Natural killer cell (primary cell): ENCODE data around the gene LRRC10. TPM values are rescaled to one million over a fixed set of nuclear protein-coding genes. Genes with fewer than 3 reads are reported as not detected.

ENCODE experiments used
- ATAC-seq, 3 donors: fragments of 150-1000 bp in 2 of 3; fragments of 200-7000 bp in 1 of 3; cut with Tn5 transposase; 1 replicate in 1 of 3; 2 replicates in 2 of 3; pipeline ENCODE4 v1.10.0; 2021; ENCODE audit warnings: mild to moderate bottlenecking in 2 of 3, moderate library complexity in 2 of 3
- DNase-seq, 2 donors: peaks; one replicate each; pipeline versions ENCODE4 v3.0.0 to v3.0.0-alpha.2; 2013 to 2021; ENCODE audit warnings: mixed read lengths in 1 of 2
- H3K27ac ChIP-seq: one replicate; pipeline ENCODE4 v1.5.1; 2013; ENCODE audit warnings: mild to moderate bottlenecking, low read length
- H3K27me3 ChIP-seq: one replicate; pipeline ENCODE4 v1.6.1; 2013; ENCODE audit warnings: low read length; ENCODE audit not compliant: control insufficient read depth, insufficient read depth
- H3K36me3 ChIP-seq: one replicate; pipeline ENCODE4 v1.6.1; 2013; ENCODE audit warnings: low read length; ENCODE audit not compliant: control insufficient read depth, insufficient read depth
- H3K4me1 ChIP-seq: one replicate; pipeline ENCODE4 v1.6.1; 2013; ENCODE audit warnings: low read length; ENCODE audit not compliant: control insufficient read depth, insufficient read depth
- H3K4me3 ChIP-seq: one replicate; pipeline ENCODE4 v1.5.1; 2013; ENCODE audit warnings: low read length
- H3K9me3 ChIP-seq: one replicate; pipeline ENCODE4 v1.6.1; 2013; ENCODE audit warnings: low read length; ENCODE audit not compliant: control insufficient read depth, insufficient read depth
- H3K27ac Mint-ChIP-seq, 2 donors: one replicate each; pipeline ENCODE4 v1.8.0; 2022; ENCODE audit warnings: mild to moderate bottlenecking in 2 of 2, mixed read lengths in 2 of 2, moderate library complexity in 1 of 2
- H3K27me3 Mint-ChIP-seq, 2 donors: one replicate each; pipeline ENCODE4 v1.8.0; 2022; ENCODE audit warnings: low read depth in 2 of 2, mixed read lengths in 2 of 2
- H3K36me3 Mint-ChIP-seq: one replicate; pipeline ENCODE4 v1.8.0; 2022; ENCODE audit warnings: mixed read lengths
- H3K4me1 Mint-ChIP-seq, 2 donors: one replicate each; pipeline ENCODE4 v1.8.0; 2022; ENCODE audit warnings: mixed read lengths in 2 of 2
- H3K4me3 Mint-ChIP-seq: one replicate; pipeline ENCODE4 v1.8.0; 2022; ENCODE audit warnings: mild to moderate bottlenecking, moderate library complexity, mixed read lengths
- H3K9me3 Mint-ChIP-seq, 2 donors: one replicate each; pipeline ENCODE4 v1.8.0; 2022; ENCODE audit warnings: mixed read lengths in 2 of 2
- WGBS: methylation state at CpG from one replicate; pipeline ENCODE4 v1.1.7; 2013; ENCODE audit warnings: missing lambda C conversion rate; ENCODE audit not compliant: insufficient coverage; 5-methylcytosine and 5-hydroxymethylcytosine counted together
- intact Hi-C: fragments of 100-400 bp; cut with micrococcal nuclease; formaldehyde crosslinking; loops from one replicate; pipeline ENCODE4 v1.14.2; 2022
- total RNA-seq, 4 donors: library from RNA; stranded (reverse); fragments of 120-200 nt in 1 of 4; gene quantifications; one replicate each; pipeline versions ENCODE4 v1.2.3 to v1.2.4, GENCODE V29; 2013 to 2022
- TF ChIP-seq, protein P1 (sequence below): fragments of 200-600 bp; IDR thresholded peaks from one replicate; pipeline ENCODE4 v1.8.0; 2022; ENCODE audit warnings: antibody characterized with exemption

The LRRC10 gene
- total RNA-seq, 3 donors from 2014 or later (not counting 1 experiment from before 2014, with no cell fraction given) = not detected

- TF ChIP-seq, protein P1, sequence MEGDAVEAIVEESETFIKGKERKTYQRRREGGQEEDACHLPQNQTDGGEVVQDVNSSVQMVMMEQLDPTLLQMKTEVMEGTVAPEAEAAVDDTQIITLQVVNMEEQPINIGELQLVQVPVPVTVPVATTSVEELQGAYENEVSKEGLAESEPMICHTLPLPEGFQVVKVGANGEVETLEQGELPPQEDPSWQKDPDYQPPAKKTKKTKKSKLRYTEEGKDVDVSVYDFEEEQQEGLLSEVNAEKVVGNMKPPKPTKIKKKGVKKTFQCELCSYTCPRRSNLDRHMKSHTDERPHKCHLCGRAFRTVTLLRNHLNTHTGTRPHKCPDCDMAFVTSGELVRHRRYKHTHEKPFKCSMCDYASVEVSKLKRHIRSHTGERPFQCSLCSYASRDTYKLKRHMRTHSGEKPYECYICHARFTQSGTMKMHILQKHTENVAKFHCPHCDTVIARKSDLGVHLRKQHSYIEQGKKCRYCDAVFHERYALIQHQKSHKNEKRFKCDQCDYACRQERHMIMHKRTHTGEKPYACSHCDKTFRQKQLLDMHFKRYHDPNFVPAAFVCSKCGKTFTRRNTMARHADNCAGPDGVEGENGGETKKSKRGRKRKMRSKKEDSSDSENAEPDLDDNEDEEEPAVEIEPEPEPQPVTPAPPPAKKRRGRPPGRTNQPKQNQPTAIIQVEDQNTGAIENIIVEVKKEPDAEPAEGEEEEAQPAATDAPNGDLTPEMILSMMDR = no peak
- intact Hi-C loops = no loop called here
- H3K27me3 ChIP-seq = no peaks in the 10 kb centered on the region
- no peak overlapping the region for H3K27ac ChIP-seq
- H3K4me1 ChIP-seq = no peaks in the 10 kb centered on the region
- H3K36me3 ChIP-seq = peaks cover 86% of the 10 kb centered on the region
- DNase-seq = no peak
- H3K27me3 Mint-ChIP-seq = no peaks in the 10 kb centered on the region
- no peaks in the 10 kb centered on the region for H3K4me1 Mint-ChIP-seq
- H3K4me3 Mint-ChIP-seq = no peak overlapping the region
- WGBS = 100% methylated on average over 1 of the region's 2 CpGs
- H3K27ac Mint-ChIP-seq = no peak overlapping the region
- H3K36me3 Mint-ChIP-seq = peaks cover 22% of the 10 kb centered on the region
- no peak overlapping the region for H3K4me3 ChIP-seq
- no peak for ATAC-seq
- no peaks in the 10 kb centered on the region for H3K9me3 ChIP-seq
- no peaks in the 10 kb centered on the region for H3K9me3 Mint-ChIP-seq
Observed at GRCh38 chr12:69595689-69596088, 15.0 kb downstream of the LRRC10 start.

GRCh38 chr12:69589082-69589481 lies 21.6 kb downstream of the LRRC10 start:
- no peak for ATAC-seq
- no peaks in the 10 kb centered on the region for H3K9me3 Mint-ChIP-seq
- DNase-seq = no peak
- Histone ChIP-seq H3K4me3 (no peak overlapping the region), H3K36me3 (peaks cover 71% of the 10 kb centered on the region), H3K9me3 (no peaks in the 10 kb centered on the region), H3K4me1 (peaks cover 8% of the 10 kb centered on the region), H3K27me3 (no peaks in the 10 kb centered on the region), H3K27ac (no peak overlapping the region)
- no peaks in the 10 kb centered on the region for H3K27me3 Mint-ChIP-seq
- no peak overlapping the region for H3K27ac Mint-ChIP-seq
- TF ChIP-seq, protein P1 = no peak
- H3K36me3 Mint-ChIP-seq = peaks cover 8% of the 10 kb centered on the region
- no peak overlapping the region for H3K4me3 Mint-ChIP-seq
- peaks cover 8 to 9% of the 10 kb centered on the region in 2 donors for H3K4me1 Mint-ChIP-seq
- 98% methylated on average over 2 of the region's 2 CpGs for WGBS
- intact Hi-C loops = no loop called here

DNA sequence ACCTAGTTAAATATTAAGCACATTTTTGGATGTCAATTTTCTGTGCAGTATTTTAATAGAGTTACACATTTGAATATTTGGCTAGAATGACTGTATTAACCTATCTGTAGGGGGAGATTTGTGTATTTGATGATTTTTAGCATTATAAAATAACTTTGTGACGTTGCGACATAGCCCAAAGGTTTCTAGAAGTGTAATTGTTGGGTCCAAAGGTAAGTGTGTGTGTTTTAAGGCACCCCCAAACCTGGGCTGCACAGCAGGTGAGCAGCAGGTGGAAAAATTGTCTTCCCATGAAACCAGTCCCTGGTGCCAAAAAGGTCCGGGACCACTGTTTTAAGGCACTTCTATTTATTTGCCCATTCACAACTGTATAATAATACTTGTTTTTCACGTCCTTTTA lies 22.2 kb downstream of the LRRC10 start:
- Histone ChIP-seq H3K27ac (no peak overlapping the region), H3K9me3 (no peaks in the 10 kb centered on the region), H3K4me1 (peaks cover 8% of the 10 kb centered on the region), H3K27me3 (no peaks in the 10 kb centered on the region), H3K4me3 (no peak overlapping the region), H3K36me3 (peaks cover 65% of the 10 kb centered on the region)
- Mint-ChIP-seq H3K36me3 (peaks cover 8% of the 10 kb centered on the region), H3K4me1 (peaks cover 8 to 9% of the 10 kb centered on the region in 2 donors), H3K4me3 (no peak overlapping the region), H3K9me3 (no peaks in the 10 kb centered on the region), H3K27me3 (no peaks in the 10 kb centered on the region), H3K27ac (no peak overlapping the region)
- DNase-seq = no peak
- WGBS = 98% methylated on average over 4 of the region's 4 CpGs
- no peak for ATAC-seq
- TF ChIP-seq, protein P1 = no peak
- intact Hi-C loops = no loop called here
